Astrocyte (in vitro differentiated cells and primary cell): ENCODE measurements around the gene STK33. TPM values are rescaled to one million over a fixed set of nuclear protein-coding genes. Genes with fewer than 3 reads are reported as not detected.

Experiments
- DNase-seq: peaks from one replicate; pipeline ENCODE4 v3.0.0-alpha.2; 2010; ENCODE audit warnings: low read depth
- FAIRE-seq: peaks from 2 replicates; lab custom pipeline; 2011; peaks lifted over from hg19 to GRCh38; lab: Jason Lieb, UNC
- H2AFZ ChIP-seq: 2 replicates; pipeline ENCODE4 v1.6.0; 2012; ENCODE audit warnings: low read depth, low read length, inconsistent platforms
- H3K27ac ChIP-seq: 2 replicates; pipeline ENCODE4 v1.5.1; 2011; ENCODE audit warnings: low read depth, low read length, inconsistent platforms
- H3K27me3 ChIP-seq: 2 replicates; pipeline ENCODE4 v1.6.0; 2011; ENCODE audit warnings: low read length, inconsistent platforms; ENCODE audit not compliant: insufficient read depth
- H3K36me3 ChIP-seq: 2 replicates; pipeline ENCODE4 v1.5.1; 2011; ENCODE audit warnings: low read length, inconsistent platforms; ENCODE audit not compliant: insufficient read depth
- H3K4me1 ChIP-seq: 2 replicates; pipeline ENCODE4 v1.5.1; 2011; ENCODE audit warnings: low read length, inconsistent platforms; ENCODE audit not compliant: insufficient read depth
- H3K4me2 ChIP-seq: 2 replicates; pipeline ENCODE4 v1.6.0; 2012; ENCODE audit warnings: low read length, inconsistent platforms
- H3K4me3 ChIP-seq: 2 replicates; pipeline ENCODE4 v1.5.1; 2011; ENCODE audit warnings: low read depth, mild to moderate bottlenecking, low read length, inconsistent platforms; ENCODE audit not compliant: insufficient read depth
- H3K79me2 ChIP-seq: 2 replicates; pipeline ENCODE4 v1.6.0; 2012; ENCODE audit warnings: mild to moderate bottlenecking, low read length, inconsistent platforms; ENCODE audit not compliant: insufficient read depth
- H3K9ac ChIP-seq: 2 replicates; pipeline ENCODE4 v1.6.0; 2012; ENCODE audit warnings: mild to moderate bottlenecking, low read length, inconsistent platforms
- H3K9me3 ChIP-seq: 2 replicates; pipeline ENCODE4 v1.5.1; 2012; ENCODE audit warnings: low read depth, mild to moderate bottlenecking, low read length, inconsistent platforms; ENCODE audit not compliant: insufficient read depth
- H4K20me1 ChIP-seq: 2 replicates; pipeline ENCODE4 v1.6.0; 2012; ENCODE audit warnings: low read length, inconsistent platforms; ENCODE audit not compliant: insufficient read depth
- H3K27ac Mint-ChIP-seq: one replicate; pipeline ENCODE4 v1.8.0; 2021; ENCODE audit warnings: mild to moderate bottlenecking, mixed read lengths; ENCODE audit not compliant: unreplicated experiment
- H3K27me3 Mint-ChIP-seq: one replicate; pipeline ENCODE4 v1.8.0; 2021; ENCODE audit warnings: low read depth, mixed read lengths; ENCODE audit not compliant: unreplicated experiment
- H3K36me3 Mint-ChIP-seq: one replicate; pipeline ENCODE4 v1.8.0; 2021; ENCODE audit warnings: low read depth, mixed read lengths; ENCODE audit not compliant: unreplicated experiment
- H3K4me1 Mint-ChIP-seq: one replicate; pipeline ENCODE4 v1.8.0; 2021; ENCODE audit warnings: low read depth, mixed read lengths; ENCODE audit not compliant: unreplicated experiment
- H3K4me3 Mint-ChIP-seq: one replicate; pipeline ENCODE4 v1.8.0; 2021; ENCODE audit warnings: mild to moderate bottlenecking, moderate library complexity, mixed read lengths; ENCODE audit not compliant: unreplicated experiment
- H3K9me3 Mint-ChIP-seq: one replicate; pipeline ENCODE4 v1.8.0; 2021; ENCODE audit warnings: mild to moderate bottlenecking, mixed read lengths; ENCODE audit not compliant: unreplicated experiment
- EZH2 ChIP-seq: IDR thresholded peaks from 2 replicates; pipeline ENCODE4 v1.6.1; 2012; ENCODE audit warnings: mild to moderate bottlenecking, low read length, inconsistent platforms; ENCODE audit not compliant: insufficient read depth
- total RNA-seq: library from RNA; stranded (reverse); gene quantifications from 2 replicates; pipeline ENCODE4 v1.2.1, GENCODE V29; 2021
- TF ChIP-seq, protein P1 (sequence below): IDR thresholded peaks from 2 replicates; pipeline ENCODE4 v1.5.1; 2011; ENCODE audit warnings: low read depth, mild to moderate bottlenecking, inconsistent platforms, low read length, moderate library complexity; ENCODE audit not compliant: insufficient read depth

Gene STK33
- total RNA-seq, 1 donor from 2014 or later: 7.5 TPM

DNA sequence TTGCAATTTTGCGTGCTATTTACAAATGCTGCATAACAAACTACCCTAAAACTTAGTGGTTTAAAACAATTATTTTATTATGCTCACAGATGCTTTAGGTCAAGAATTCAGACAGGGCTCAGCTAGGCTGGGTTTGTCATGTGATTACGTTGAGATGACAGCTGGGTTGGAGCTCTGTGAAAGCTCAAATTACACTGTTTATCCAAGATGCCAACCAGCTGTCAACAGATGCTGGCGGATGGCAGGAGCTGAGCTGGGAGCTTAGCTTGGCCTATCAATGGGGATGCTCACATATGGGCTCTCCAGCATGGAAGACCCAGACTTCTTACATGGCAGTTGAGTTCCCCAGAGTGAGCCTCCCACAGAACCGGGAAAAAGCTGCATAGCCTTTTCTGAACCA lies 62.7 kb downstream of the STK33 start:
- no peak for DNase-seq
- H3K4me1 ChIP-seq: no peaks in the 10 kb centered on the region
- no peak overlapping the region for H3K4me2 ChIP-seq
- H3K4me3 Mint-ChIP-seq: no peak overlapping the region
- no peaks in the 10 kb centered on the region for H3K27me3 ChIP-seq
- H3K9me3 ChIP-seq: no peaks in the 10 kb centered on the region
- no peaks in the 10 kb centered on the region for H3K79me2 ChIP-seq
- FAIRE-seq: no peak
- TF ChIP-seq EZH2: no peak
- TF ChIP-seq, protein P1, sequence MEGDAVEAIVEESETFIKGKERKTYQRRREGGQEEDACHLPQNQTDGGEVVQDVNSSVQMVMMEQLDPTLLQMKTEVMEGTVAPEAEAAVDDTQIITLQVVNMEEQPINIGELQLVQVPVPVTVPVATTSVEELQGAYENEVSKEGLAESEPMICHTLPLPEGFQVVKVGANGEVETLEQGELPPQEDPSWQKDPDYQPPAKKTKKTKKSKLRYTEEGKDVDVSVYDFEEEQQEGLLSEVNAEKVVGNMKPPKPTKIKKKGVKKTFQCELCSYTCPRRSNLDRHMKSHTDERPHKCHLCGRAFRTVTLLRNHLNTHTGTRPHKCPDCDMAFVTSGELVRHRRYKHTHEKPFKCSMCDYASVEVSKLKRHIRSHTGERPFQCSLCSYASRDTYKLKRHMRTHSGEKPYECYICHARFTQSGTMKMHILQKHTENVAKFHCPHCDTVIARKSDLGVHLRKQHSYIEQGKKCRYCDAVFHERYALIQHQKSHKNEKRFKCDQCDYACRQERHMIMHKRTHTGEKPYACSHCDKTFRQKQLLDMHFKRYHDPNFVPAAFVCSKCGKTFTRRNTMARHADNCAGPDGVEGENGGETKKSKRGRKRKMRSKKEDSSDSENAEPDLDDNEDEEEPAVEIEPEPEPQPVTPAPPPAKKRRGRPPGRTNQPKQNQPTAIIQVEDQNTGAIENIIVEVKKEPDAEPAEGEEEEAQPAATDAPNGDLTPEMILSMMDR: no peak
- H3K36me3 ChIP-seq: no peaks in the 10 kb centered on the region
- H3K36me3 Mint-ChIP-seq: no peaks in the 10 kb centered on the region
- H3K9ac ChIP-seq: no peak overlapping the region
- H3K4me1 Mint-ChIP-seq: peaks cover 6% of the 10 kb centered on the region
- H2AFZ ChIP-seq: no peak overlapping the region
- H3K27ac ChIP-seq: no peak overlapping the region
- no peak overlapping the region for H3K4me3 ChIP-seq
- no peaks in the 10 kb centered on the region for H3K27me3 Mint-ChIP-seq
- no peaks in the 10 kb centered on the region for H4K20me1 ChIP-seq
- H3K27ac Mint-ChIP-seq: no peak overlapping the region
- no peaks in the 10 kb centered on the region for H3K9me3 Mint-ChIP-seq

DNA sequence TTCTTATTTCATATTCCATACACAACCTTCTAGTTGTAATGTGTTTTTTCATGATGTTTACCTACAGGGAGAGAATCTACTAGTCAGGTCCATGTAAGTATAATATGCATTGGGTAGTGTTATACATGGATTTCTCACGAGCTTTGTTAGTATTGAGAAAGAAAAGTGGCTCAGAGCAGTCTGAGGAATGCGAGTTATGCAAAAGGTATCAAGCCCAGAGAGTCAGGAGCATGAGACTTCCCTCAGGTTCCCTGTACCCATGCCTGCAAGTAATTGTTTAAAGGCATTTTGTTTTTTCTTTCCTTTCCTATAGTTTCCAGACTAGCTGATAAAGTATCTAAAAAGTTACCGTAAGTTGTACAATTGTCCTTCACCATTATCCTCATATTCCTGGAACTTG lies 66.1 kb downstream of the STK33 start:
- Histone ChIP-seq H3K9ac (no peak overlapping the region), H3K27ac (no peak overlapping the region), H2AFZ (no peak overlapping the region), H3K79me2 (no peaks in the 10 kb centered on the region), H3K4me3 (no peak overlapping the region), H3K9me3 (no peaks in the 10 kb centered on the region), H4K20me1 (no peaks in the 10 kb centered on the region), H3K4me2 (no peak overlapping the region), H3K4me1 (no peaks in the 10 kb centered on the region), H3K27me3 (no peaks in the 10 kb centered on the region), H3K36me3 (no peaks in the 10 kb centered on the region)
- no peaks in the 10 kb centered on the region for H3K36me3 Mint-ChIP-seq
- H3K4me3 Mint-ChIP-seq: no peak overlapping the region
- peaks cover 2% of the 10 kb centered on the region for H3K9me3 Mint-ChIP-seq
- H3K27me3 Mint-ChIP-seq: no peaks in the 10 kb centered on the region
- no peak overlapping the region for H3K27ac Mint-ChIP-seq
- H3K4me1 Mint-ChIP-seq: peaks cover 6% of the 10 kb centered on the region
- DNase-seq (no peak), FAIRE-seq (no peak)
- no peak for TF ChIP-seq EZH2
- TF ChIP-seq, protein P1: no peak

DNA sequence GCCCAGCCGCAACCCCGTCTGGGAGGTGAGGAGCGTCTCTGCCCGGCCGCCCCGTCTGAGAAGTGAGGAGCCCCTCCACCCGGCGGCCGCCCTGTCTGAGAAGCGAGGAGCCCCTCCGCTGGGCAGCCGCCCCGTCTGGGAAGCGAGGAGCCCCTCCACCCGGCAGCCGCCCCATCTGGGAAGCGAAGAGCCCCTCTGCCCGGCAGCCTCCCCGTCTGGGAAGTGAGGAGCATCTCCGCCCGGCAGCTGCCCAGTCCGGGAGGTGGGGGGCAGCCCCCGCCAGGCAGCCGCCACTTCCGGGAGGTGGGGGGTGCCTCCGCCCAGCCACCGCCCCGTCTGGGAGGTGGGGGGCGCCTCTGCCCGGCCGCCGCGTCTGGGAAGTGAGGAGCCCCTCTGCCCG lies 70.6 kb downstream of the STK33 start:
- Histone ChIP-seq H3K9ac (no peak overlapping the region), H4K20me1 (no peaks in the 10 kb centered on the region), H3K79me2 (no peaks in the 10 kb centered on the region), H3K36me3 (no peaks in the 10 kb centered on the region), H3K27me3 (no peaks in the 10 kb centered on the region), H3K27ac (no peak overlapping the region), H2AFZ (no peak overlapping the region), H3K4me2 (no peak overlapping the region), H3K4me1 (no peaks in the 10 kb centered on the region), H3K4me3 (no peak overlapping the region), H3K9me3 (no peaks in the 10 kb centered on the region)
- TF ChIP-seq, protein P1: no peak
- no peak for TF ChIP-seq EZH2
- Mint-ChIP-seq H3K36me3 (peaks cover 8% of the 10 kb centered on the region), H3K27me3 (no peaks in the 10 kb centered on the region), H3K9me3 (peaks cover 10% of the 10 kb centered on the region), H3K27ac (no peak overlapping the region), H3K4me1 (peaks cover 4% of the 10 kb centered on the region), H3K4me3 (no peak overlapping the region)
- FAIRE-seq (no peak), DNase-seq (no peak)
